Stimulated activated CD4-positive, alpha-beta T cell treated with anti-CD3 and anti-CD28 coated beads, Interleukin-15, amount 100 ng/mL, for 24 hours (primary cell): ENCODE results near the gene RBM46.

Experiments
- DNase-seq: peaks from one replicate; pipeline ENCODE4 v3.0.0-alpha.2; 2020

Gene RBM46

GRCh38 chr4:154781126-154781982 is at the start of gene RBM46:
Gene RBM46, plus strand, starts transcription at chr4:154781272. Its CDS starts 15,481 bp downstream, at chr4:154796753.
- no peak for DNase-seq

GRCh38 chr4:154731756-154732155 is 49.3 kb upstream of the RBM46 start:
- DNase-seq: no peak

- DNase-seq: no peak
Observed at GRCh38 chr4:154732669-154733068, 48.4 kb upstream of the RBM46 start.

GRCh38 chr4:154736770-154737169 is 44.3 kb upstream of the RBM46 start:
- no peak for DNase-seq

GRCh38 chr4:154738426-154738825 is 42.6 kb upstream of the RBM46 start:
- DNase-seq: no peak

GRCh38 chr4:154739111-154739510 is 42.0 kb upstream of the RBM46 start:
- no peak for DNase-seq

- no peak for DNase-seq
Observed at GRCh38 chr4:154740462-154740861, 40.6 kb upstream of the RBM46 start.

GRCh38 chr4:154741131-154741665 is 39.9 kb upstream of the RBM46 start:
- DNase-seq: no peak

- peak; percentile 12 for DNase-seq
Observed at GRCh38 chr4:154741922-154742850, 38.9 kb upstream of the RBM46 start.

GRCh38 chr4:154743683-154744340 is 37.3 kb upstream of the RBM46 start, which contains the start of gene LRAT:
Gene LRAT, plus strand, starts transcription at chr4:154744000. Its CDS starts 327 bp downstream, at chr4:154744327.
- peak; percentile 63 for DNase-seq

- no peak for DNase-seq
Observed at GRCh38 chr4:154744341-154744926, 36.6 kb upstream of the RBM46 start.

- no peak for DNase-seq
Observed at GRCh38 chr4:154757713-154758112, 23.4 kb upstream of the RBM46 start.

GRCh38 chr4:154760895-154761294 is 20.2 kb upstream of the RBM46 start:
- no peak for DNase-seq

GRCh38 chr4:154778264-154778663 is 2.8 kb upstream of the RBM46 start:
- DNase-seq: no peak

- no peak for DNase-seq
Observed at GRCh38 chr4:154779362-154779947, 1.6 kb upstream of the RBM46 start.

GRCh38 chr4:154781983-154782293 is 866 bp downstream of the RBM46 start:
- no peak for DNase-seq

- DNase-seq: no peak
Observed at GRCh38 chr4:154807042-154807630, 26.1 kb downstream of the RBM46 start.

GRCh38 chr4:154818230-154818629 is 37.2 kb downstream of the RBM46 start:
- no peak for DNase-seq

GRCh38 chr4:154822775-154823174 is 41.7 kb downstream of the RBM46 start:
- DNase-seq: no peak

GRCh38 chr4:154836030-154836429 is 55.0 kb downstream of the RBM46 start:
- DNase-seq: no peak

GRCh38 chr4:154836513-154836912 is 55.4 kb downstream of the RBM46 start:
- DNase-seq: no peak

- no peak for DNase-seq
Observed at GRCh38 chr4:154838155-154838554, 57.1 kb downstream of the RBM46 start.
